SK-N-SH treated with all-trans-retinoic acid at 6 μM for 48 hours (cell line): Measurements from ENCODE around the gene GALC.

ENCODE experiments used
- ATAC-seq: fragments of 200-7000 bp; cut with Tn5 transposase; 3 replicates; pipeline ENCODE4 v1.9.1; 2020; ENCODE audit warnings: mild to moderate bottlenecking, moderate library complexity
- ARNTL ChIP-seq: fragments of 450-650 bp; formaldehyde crosslinking; IDR thresholded peaks from 2 replicates; pipeline ENCODE4 v1.5.0; 2020; ENCODE audit warnings: low read depth, mild to moderate bottlenecking, moderate library complexity, borderline replicate concordance
- BACH2 ChIP-seq: fragments of 250-450 bp; sonication (Bioruptor Pico); IDR thresholded peaks from 2 replicates; pipeline ENCODE4 v1.9.0; 2021; ENCODE audit warnings: mild to moderate bottlenecking, borderline replicate concordance
- CREB5 ChIP-seq: fragments of 250-450 bp; sonication (Bioruptor Pico); IDR thresholded peaks from 2 replicates; pipeline ENCODE4 v1.5.1; 2020; ENCODE audit warnings: low read depth, mild to moderate bottlenecking, moderate library complexity
- CSDC2 ChIP-seq: fragments of 250-450 bp; sonication (Bioruptor Pico); IDR thresholded peaks from 2 replicates; pipeline ENCODE4 v1.5.0; 2020; ENCODE audit warnings: mild to moderate bottlenecking, moderate library complexity
- CSRNP3 ChIP-seq: fragments of 250-450 bp; sonication (Bioruptor Pico); IDR thresholded peaks from 2 replicates; pipeline ENCODE4 v1.5.1; 2021; ENCODE audit warnings: mild to moderate bottlenecking, moderate library complexity
- ESRRG ChIP-seq: fragments of 250-450 bp; sonication (Bioruptor Pico); IDR thresholded peaks from 2 replicates; pipeline ENCODE4 v1.6.1; 2021; ENCODE audit warnings: mild to moderate bottlenecking
- GLIS3 ChIP-seq: fragments of 250-450 bp; sonication (Bioruptor Pico); IDR thresholded peaks from 2 replicates; pipeline ENCODE4 v1.5.0; 2020; ENCODE audit warnings: mild to moderate bottlenecking, moderate library complexity
- ISL1 ChIP-seq: fragments of 250-450 bp; sonication (Bioruptor Pico); IDR thresholded peaks from 2 replicates; pipeline ENCODE4 v2.1.2; 2022; ENCODE audit warnings: mild to moderate bottlenecking, moderate library complexity
- OSR1 ChIP-seq: fragments of 250-450 bp; sonication (Bioruptor Pico); IDR thresholded peaks from 2 replicates; pipeline ENCODE4 v1.8.0; 2022; ENCODE audit warnings: moderate library complexity, mild to moderate bottlenecking, inconsistent platforms
- PATZ1 ChIP-seq: fragments of 250-450 bp; sonication (Bioruptor Pico); IDR thresholded peaks from 2 replicates; pipeline ENCODE4 v1.8.0; 2020; ENCODE audit warnings: mild to moderate bottlenecking, moderate library complexity, borderline replicate concordance
- POU6F1 ChIP-seq: fragments of 250-450 bp; sonication (Bioruptor Pico); IDR thresholded peaks from 2 replicates; pipeline ENCODE4 v1.8.0; 2021; ENCODE audit warnings: low read depth, mild to moderate bottlenecking, moderate library complexity, borderline replicate concordance
- PPARA ChIP-seq: fragments of 250-450 bp; sonication (Bioruptor Pico); IDR thresholded peaks from 2 replicates; pipeline ENCODE4 v1.5.0; 2020; ENCODE audit warnings: mild to moderate bottlenecking, borderline replicate concordance
- RARB ChIP-seq: fragments of 250-450 bp; sonication (Bioruptor Pico); IDR thresholded peaks from 2 replicates; pipeline ENCODE4 v1.8.0; 2021; ENCODE audit warnings: mild to moderate bottlenecking, moderate library complexity
- SNAI2 ChIP-seq: fragments of 250-450 bp; sonication (Bioruptor Pico); IDR thresholded peaks from 2 replicates; pipeline ENCODE4 v1.5.0; 2020; ENCODE audit warnings: mild to moderate bottlenecking, moderate library complexity
- TCF4 ChIP-seq: fragments of 250-450 bp; sonication (Bioruptor Pico); IDR thresholded peaks from 2 replicates; pipeline ENCODE4 v1.8.0; 2021; ENCODE audit warnings: mild to moderate bottlenecking, moderate library complexity, borderline replicate concordance
- TOX ChIP-seq: fragments of 250-450 bp; sonication (Bioruptor Pico); IDR thresholded peaks from 2 replicates; pipeline ENCODE4 v1.8.0; 2021; ENCODE audit warnings: mild to moderate bottlenecking, moderate library complexity, borderline replicate concordance
- TSHZ2 ChIP-seq: fragments of 250-450 bp; sonication (Bioruptor Pico); IDR thresholded peaks from 2 replicates; pipeline ENCODE4 v1.5.0; 2020; ENCODE audit warnings: mild to moderate bottlenecking, moderate library complexity
- ZC3H10 ChIP-seq: fragments of 250-450 bp; sonication (Bioruptor Pico); IDR thresholded peaks from 2 replicates; pipeline ENCODE4 v1.5.1; 2021; ENCODE audit warnings: mild to moderate bottlenecking, moderate library complexity
- ZFP3 ChIP-seq: fragments of 250-450 bp; sonication (Bioruptor Pico); IDR thresholded peaks from 2 replicates; pipeline ENCODE4 v1.5.0; 2020; ENCODE audit warnings: mild to moderate bottlenecking, moderate library complexity
- ZFP30 ChIP-seq: fragments of 450-650 bp; formaldehyde crosslinking; IDR thresholded peaks from 2 replicates; pipeline ENCODE4 v1.5.0; 2022; ENCODE audit warnings: mild to moderate bottlenecking, moderate library complexity
- ZNF565 ChIP-seq: fragments of 450-650 bp; formaldehyde crosslinking; conservative IDR thresholded peaks from 2 replicates; pipeline ENCODE4 v1.5.0; 2020; ENCODE audit warnings: low read depth, mild to moderate bottlenecking, moderate library complexity
- ZNF70 ChIP-seq: fragments of 450-650 bp; formaldehyde crosslinking; IDR thresholded peaks from 2 replicates; pipeline ENCODE4 v1.5.0; 2020; ENCODE audit warnings: mild to moderate bottlenecking, moderate library complexity
- ZNF8 ChIP-seq: fragments of 450-650 bp; formaldehyde crosslinking; IDR thresholded peaks from 2 replicates; pipeline ENCODE4 v1.5.0; 2020; ENCODE audit warnings: mild to moderate bottlenecking, moderate library complexity

Gene GALC

GRCh38 chr14:88037325-88037724 is 44.3 kb upstream of the GALC start (continued):
- TF ChIP-seq CREB5 (CRISPR knock-in tag) (no peak), ARNTL (CRISPR knock-in tag) (no peak), RARB (CRISPR knock-in tag) (no peak)

- ATAC-seq = no peak
- TF ChIP-seq PPARA (CRISPR knock-in tag) (no peak), GLIS3 (no peak), PATZ1 (CRISPR knock-in tag) (no peak), ZNF565 (no peak), ESRRG (CRISPR knock-in tag) (no peak), ISL1 (CRISPR knock-in tag) (no peak), ZFP3 (CRISPR knock-in tag) (no peak)
These were observed 43.4 kb upstream of the GALC start for GRCh38 chr14:88036422-88036821.

GRCh38 chr14:88034076-88034475 is 41.1 kb upstream of the GALC start:
- TF ChIP-seq ZFP30 (CRISPR knock-in tag) (no peak), ZNF8 (CRISPR knock-in tag) (no peak), ZNF70 (CRISPR knock-in tag) (no peak), CREB5 (CRISPR knock-in tag) (no peak), ESRRG (CRISPR knock-in tag) (no peak), GLIS3 (no peak), TCF4 (CRISPR knock-in tag) (no peak)
- no peak for ATAC-seq

GRCh38 chr14:88032373-88032772 is 39.4 kb upstream of the GALC start:
- ATAC-seq = no peak
- no peak for TF ChIP-seq ESRRG (CRISPR knock-in tag)
- TF ChIP-seq ZFP30 (CRISPR knock-in tag) = no peak
- TF ChIP-seq OSR1 (CRISPR knock-in tag) = no peak
- no peak for TF ChIP-seq GLIS3
- TF ChIP-seq SNAI2 (CRISPR knock-in tag) = no peak
- TF ChIP-seq ZC3H10 (CRISPR knock-in tag) = no peak
- no peak for TF ChIP-seq POU6F1 (CRISPR knock-in tag)
- no peak for TF ChIP-seq ISL1 (CRISPR knock-in tag)
- TF ChIP-seq CSRNP3 = no peak
- TF ChIP-seq BACH2 (CRISPR knock-in tag) = no peak
- no peak for TF ChIP-seq ZNF70 (CRISPR knock-in tag)
- TF ChIP-seq PATZ1 (CRISPR knock-in tag) = no peak
- no peak for TF ChIP-seq ZFP3 (CRISPR knock-in tag)
- no peak for TF ChIP-seq TCF4 (CRISPR knock-in tag)
- no peak for TF ChIP-seq ZNF565
- TF ChIP-seq RARB (CRISPR knock-in tag) = no peak
- no peak for TF ChIP-seq CREB5 (CRISPR knock-in tag)
- no peak for TF ChIP-seq CSDC2 (CRISPR knock-in tag)
- no peak for TF ChIP-seq TOX (CRISPR knock-in tag)
- TF ChIP-seq TSHZ2 = no peak
